ENCODE data around the gene CARMIL1.

The CARMIL1 gene

DNA sequence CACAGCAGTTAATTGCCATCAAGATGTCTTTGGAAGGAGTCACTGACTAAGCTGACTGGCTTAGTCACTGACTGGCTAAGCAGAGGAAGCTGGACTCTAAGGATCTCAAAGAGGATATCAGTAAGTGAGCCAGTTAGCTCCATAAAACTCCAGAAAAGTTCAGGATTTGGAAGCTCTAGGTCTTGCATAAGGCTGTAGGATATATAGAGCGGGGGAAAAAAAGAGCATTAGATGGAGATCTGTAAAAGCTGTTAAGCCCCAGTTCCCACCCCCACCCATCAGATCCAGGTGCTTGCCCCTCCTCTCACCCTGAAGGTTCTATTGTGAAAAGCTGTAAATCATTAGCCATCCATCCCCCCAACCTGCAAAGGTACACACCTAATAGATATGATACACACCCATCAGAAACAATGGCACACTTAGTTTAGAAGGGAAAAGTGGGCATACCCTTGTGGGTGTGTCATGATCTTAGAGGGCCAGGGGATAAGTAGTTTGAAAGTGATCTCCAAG is 32.2 kb downstream of the CARMIL1 start:
- DNase-seq: no peak

GRCh38 chr6:25312034-25312620 is 33.0 kb downstream of the CARMIL1 start:
- no peak for DNase-seq

- no peak for DNase-seq
Observed at GRCh38 chr6:25312703-25313102, 33.5 kb downstream of the CARMIL1 start.

- DNase-seq: no peak
Observed at GRCh38 chr6:25314509-25315175, 35.5 kb downstream of the CARMIL1 start.

DNA sequence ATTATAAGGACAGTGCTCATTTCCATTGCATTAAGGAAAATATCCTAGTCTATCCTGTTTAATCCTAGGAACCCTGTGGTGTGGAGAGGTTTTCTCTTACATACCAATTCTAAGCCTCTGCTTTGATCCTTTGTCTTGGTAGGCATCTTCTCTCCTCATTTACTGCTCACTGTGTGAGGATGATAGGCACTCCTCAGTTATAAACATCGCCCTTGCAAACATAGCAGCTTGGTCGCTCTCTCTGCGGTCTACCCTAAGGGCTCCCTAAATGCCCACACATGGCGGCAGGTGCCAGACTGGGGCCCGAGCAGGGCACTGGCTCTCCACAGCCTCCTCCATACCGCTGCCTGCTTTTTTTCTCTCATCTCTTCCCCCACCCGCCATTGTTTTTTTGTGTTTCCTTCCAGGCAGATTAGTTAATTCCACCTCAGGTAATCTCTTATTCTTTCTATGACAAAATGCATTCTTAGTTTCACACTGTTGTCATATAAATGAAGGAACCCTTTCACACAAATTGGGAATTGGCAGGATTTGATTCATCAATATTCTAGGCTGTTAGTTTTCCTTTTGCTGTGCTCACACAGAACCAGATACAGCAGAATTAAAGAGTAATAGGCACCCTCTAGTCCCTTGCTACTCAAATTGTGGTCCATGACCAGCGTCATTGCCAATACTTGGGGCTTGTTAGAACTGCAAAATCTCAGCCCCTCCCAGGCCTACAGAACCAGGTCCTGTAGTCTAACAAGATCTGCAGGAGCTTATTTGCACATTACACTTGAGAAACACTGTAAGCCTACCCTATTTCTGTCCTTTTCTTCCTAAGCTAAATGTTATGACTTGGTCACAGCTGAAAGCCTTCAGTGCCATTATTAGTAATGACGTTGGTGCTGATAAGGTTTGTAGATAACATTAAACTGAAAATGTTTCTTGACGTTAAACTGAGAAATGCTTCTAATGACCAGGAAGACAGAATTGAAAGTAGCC is 36.3 kb downstream of the CARMIL1 start:
- DNase-seq: no peak

DNA sequence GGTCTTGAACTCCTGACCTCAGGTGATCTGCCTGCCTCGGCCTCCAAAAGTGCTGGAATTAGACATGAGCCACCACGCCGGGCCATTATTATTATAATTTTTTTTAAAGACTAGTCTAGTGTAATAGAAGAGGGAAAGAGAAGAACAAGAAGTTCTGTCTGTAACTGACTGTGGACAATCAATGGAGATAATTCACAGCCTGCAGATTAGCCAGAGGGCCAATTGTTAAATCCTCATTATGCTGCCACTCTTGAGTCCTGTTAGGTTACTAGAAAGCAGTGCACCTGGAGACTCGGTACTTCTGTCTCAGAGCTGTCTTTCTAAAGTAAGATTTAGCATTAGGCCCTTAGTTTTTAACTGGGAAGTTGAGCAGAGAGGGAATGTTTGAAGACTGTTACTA is 37.5 kb downstream of the CARMIL1 start:
- DNase-seq: no peak

DNA sequence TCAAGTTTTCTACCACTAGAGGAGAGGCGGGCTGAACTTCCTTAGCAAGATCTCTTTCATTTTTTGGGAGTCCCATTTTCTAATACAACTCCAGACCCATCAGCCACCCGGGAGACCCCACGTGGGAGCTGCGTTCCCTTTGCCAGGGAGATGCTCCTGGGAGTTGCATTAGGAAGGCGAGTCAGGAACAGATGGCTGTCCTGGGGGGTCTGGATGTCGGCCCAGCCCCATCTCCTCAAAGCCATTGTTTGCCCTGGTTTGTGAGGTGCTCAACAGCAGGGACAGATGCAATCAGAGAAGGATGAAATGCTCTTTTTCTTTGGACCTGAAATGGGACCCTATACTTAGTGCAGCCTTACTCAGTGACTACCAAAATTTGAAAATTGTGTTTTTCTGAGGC is 39.4 kb downstream of the CARMIL1 start:
- no peak for DNase-seq

GRCh38 chr6:25320459-25320858 is 41.3 kb downstream of the CARMIL1 start:
- DNase-seq: no peak

- no peak for DNase-seq
Observed at GRCh38 chr6:25322692-25323091, 43.5 kb downstream of the CARMIL1 start.

DNA sequence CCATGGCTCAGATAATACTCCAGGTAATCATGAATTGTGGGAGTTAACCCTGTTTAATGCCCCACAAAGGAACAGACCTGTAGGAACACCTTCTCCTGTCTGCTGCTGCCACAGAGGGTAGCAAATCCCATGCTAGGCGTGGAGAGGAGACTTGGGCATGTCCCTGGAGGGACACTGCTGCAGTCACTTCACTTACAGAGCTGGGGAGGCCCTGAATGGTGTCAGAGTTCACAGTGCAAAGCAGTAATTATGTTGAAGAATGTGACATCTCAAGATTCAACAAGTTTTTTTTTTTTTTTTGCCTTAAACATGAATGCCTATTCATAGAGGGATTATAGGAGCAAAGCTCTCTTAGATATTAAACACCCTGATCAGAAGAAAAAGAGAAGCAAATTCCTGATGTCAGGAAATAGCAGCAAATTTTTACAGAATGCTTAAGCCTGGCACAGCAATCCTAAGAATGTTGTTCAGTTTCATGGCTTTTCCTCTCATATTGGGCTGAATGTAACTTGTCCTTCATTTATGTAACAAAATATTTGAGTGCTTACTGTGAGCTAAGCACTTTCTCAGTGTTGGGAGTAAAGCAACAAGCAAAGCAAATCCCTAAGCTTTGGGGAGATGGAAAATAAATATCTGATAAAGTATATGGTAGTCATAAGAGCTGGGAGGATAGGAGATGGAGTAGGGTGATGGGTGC is 45.0 kb downstream of the CARMIL1 start:
- no peak for DNase-seq

GRCh38 chr6:25326126-25326525 is 47.0 kb downstream of the CARMIL1 start:
- DNase-seq: no peak

DNA sequence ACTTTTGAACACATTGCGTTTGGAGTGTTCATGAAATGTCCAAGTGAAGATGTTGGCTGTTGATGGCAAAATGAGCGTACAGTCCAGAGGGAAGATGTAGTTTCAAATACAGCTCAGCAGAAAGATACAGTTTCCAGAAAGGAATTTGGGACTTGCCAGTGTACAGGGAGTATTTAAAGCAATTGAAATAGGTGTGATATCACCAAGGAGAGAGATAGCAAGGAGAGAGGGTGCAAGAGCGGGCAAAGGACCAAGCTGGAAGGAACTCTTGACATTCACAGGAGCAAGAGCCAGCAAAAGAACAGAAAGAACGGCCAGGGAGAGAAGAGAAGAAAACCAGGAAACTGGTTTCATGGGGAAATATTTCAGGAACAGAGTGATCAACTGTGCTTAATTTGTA is 47.8 kb downstream of the CARMIL1 start:
- DNase-seq: no peak

DNA sequence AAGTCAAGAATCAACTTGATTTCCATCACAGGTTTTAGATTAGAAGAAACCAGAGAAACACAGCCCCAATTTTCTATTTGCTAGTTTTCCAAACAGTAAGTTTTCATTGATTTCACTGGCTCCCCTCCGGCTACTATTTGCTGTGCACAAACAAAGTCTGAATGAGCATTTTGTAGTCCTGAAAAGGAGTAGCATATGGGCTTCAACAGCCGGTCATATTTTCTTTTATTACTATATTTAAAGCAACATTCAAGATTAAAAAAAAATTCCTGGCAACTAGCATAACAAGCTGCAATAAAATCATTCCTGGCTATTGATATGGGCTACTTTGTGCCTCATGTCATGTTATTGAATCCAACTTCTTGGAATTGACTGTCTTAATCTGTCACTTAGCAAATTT is 48.3 kb downstream of the CARMIL1 start:
- no peak for DNase-seq

- no peak for DNase-seq
Observed at GRCh38 chr6:25329161-25329817, 50.1 kb downstream of the CARMIL1 start.

DNA sequence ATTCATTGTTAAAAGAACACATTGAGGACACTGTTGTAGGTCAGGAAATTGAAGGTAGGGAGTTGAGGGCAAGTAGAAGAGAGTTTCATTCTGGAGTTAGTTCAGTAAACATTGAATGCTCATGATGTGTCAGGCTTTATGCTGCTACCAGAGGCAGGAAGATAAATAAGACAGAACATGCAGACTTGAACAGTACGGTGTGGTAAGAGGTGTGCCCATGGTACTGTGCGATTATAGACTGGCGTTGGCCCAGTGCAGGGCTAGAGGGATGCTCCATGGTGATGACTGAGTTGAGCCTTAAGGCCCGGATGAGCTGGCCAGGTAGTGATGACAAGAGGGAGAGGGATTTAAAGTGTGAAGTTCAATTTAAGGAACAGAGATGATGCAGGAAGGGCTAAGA is 50.8 kb downstream of the CARMIL1 start:
- no peak for DNase-seq

DNA sequence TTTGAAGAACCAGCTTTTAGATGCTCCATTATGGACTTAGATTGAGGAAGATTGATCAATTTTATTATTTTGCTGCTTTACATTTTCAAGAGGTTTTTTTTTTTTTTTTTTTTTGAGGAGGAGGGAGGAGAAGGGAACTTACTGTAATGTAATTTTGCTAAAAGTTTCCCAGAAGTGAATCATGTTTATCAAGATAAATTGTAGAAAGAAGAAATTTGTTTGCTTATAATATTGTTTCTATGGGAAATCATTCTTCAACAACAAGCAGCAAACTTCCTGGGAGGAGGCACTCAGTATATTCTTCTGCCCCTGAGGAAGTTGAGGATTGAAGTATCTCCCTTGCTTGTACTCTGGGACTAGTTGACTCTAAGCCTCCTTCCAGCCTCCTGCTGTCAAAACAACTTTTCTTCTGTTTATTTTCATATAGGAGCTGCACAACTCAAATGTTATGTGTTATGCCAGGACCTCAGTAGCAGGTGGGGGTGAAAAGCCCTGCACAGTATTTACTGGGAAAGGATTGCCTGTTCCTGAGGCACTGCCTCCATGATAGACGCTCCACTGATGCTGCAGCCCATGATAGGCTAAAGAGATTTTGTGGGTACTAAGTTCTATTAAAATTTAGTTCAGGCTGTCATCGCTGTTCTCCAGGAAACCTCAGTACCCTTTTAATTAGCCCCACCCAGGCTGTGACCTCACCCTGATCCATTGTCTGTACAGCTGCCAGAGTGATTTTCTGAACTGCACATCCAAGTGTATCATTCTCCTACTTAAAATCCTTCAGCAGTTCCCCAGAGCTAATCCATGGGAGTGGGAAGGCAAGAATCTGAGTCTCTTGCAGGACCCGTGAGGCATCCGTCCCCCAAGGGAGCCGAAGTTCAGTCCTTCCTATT is 51.9 kb downstream of the CARMIL1 start:
- no peak for DNase-seq

GRCh38 chr6:25332165-25332564 is 53.0 kb downstream of the CARMIL1 start:
- DNase-seq: no peak

DNA sequence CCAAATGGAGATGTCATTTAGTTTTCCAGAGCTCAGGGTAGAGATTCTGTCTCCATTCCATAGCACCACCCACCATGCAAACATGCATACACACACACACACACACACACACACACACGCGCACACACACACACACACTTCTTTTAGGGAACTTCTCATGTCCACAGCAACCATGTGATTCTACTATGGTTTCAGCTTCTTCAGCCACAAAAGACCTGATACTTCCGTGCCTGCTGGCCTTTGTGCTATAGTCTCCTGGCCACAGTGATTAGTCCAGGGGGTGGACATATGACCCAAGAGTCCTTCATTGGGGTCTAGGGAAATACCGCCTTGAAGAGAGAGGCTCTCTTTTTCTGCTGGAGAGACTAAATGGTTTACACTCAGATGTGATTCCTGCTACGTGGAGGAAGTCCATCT is 53.5 kb downstream of the CARMIL1 start:
- DNase-seq: no peak

GRCh38 chr6:25333471-25333870 is 54.3 kb downstream of the CARMIL1 start:
- DNase-seq: no peak

- no peak for DNase-seq
Observed at GRCh38 chr6:25334793-25335192, 55.6 kb downstream of the CARMIL1 start.

- DNase-seq: no peak
Observed at GRCh38 chr6:25336996-25337395, 57.8 kb downstream of the CARMIL1 start.

Data from stimulated activated naive CD4-positive, alpha-beta T cell (primary cell).